K562 (cell line): ENCODE measurements around the gene NAA15. TPM values are rescaled to one million over a fixed set of nuclear protein-coding genes. Genes with fewer than 3 reads are reported as not detected.
A peak's percentile ranks its signal among the peaks of the same experiment; 100 is the strongest.

Experiments used
- ATF1 ChIP-seq, 2 experiments: fragments of 450-650 bp in 1 of 2; IDR thresholded peaks; 2 replicates each; pipeline ENCODE4 v1.6.1; 2016; ENCODE audit warnings: missing compliant biosample characterization in 1 of 2, missing genetic modification characterization in 1 of 2
- FOXA1 ChIP-seq: fragments of 450-650 bp; IDR thresholded peaks from 2 replicates; pipeline ENCODE4 v1.6.1; 2016; ENCODE audit warnings: mild to moderate bottlenecking, borderline replicate concordance
- GABPA ChIP-seq: fragments of 200-800 bp; sonication (Bioruptor generic); conservative IDR thresholded peaks from 2 replicates; pipeline ENCODE4 v1.6.1; 2016; ENCODE audit warnings: low read depth, missing genetic modification characterization, missing compliant biosample characterization
- MTF1 ChIP-seq: fragments of 250-450 bp; sonication (Bioruptor Pico); IDR thresholded peaks from 2 replicates; pipeline ENCODE4 v1.9.0; 2021; ENCODE audit warnings: moderate library complexity, mild to moderate bottlenecking, inconsistent platforms, borderline replicate concordance
- PATZ1 ChIP-seq: fragments of 250-450 bp; sonication (Bioruptor Pico); IDR thresholded peaks from 2 replicates; pipeline ENCODE4 v1.5.0; 2020; ENCODE audit warnings: mild to moderate bottlenecking, borderline replicate concordance
- PRDM10 ChIP-seq: fragments of 450-650 bp; IDR thresholded peaks from 2 replicates; pipeline ENCODE4 v1.6.1; 2018; ENCODE audit not compliant: partially characterized antibody
- RBM39 ChIP-seq: fragments of 200-400 bp; formaldehyde crosslinking; optimal IDR thresholded peaks from 2 replicates; pipeline ENCODE3; 2018; ENCODE audit warnings: low read depth, low read length
- RNF2 ChIP-seq: sonication (generic); IDR thresholded peaks from 2 replicates; pipeline ENCODE4 v1.6.1; 2016
- ZKSCAN8 ChIP-seq: fragments of 200-800 bp; sonication (Bioruptor generic); IDR thresholded peaks from 2 replicates; pipeline ENCODE4 v1.6.1; 2016; ENCODE audit warnings: missing genetic modification characterization, missing compliant biosample characterization
- ZNF274 ChIP-seq: IDR thresholded peaks from 2 replicates; pipeline ENCODE4 v1.6.1; 2011; ENCODE audit warnings: low read depth, mild to moderate bottlenecking, low read length, moderate library complexity, borderline replicate concordance
- ZNF436 ChIP-seq: fragments of 250-450, 450-650 bp; sonication (Bioruptor Pico); formaldehyde crosslinking; IDR thresholded peaks from 2 replicates; pipeline ENCODE4 v1.7.0; 2020; ENCODE audit warnings: mild to moderate bottlenecking
- ZNF589 ChIP-seq: fragments of 200-800 bp; sonication (Bioruptor generic); IDR thresholded peaks from 2 replicates; pipeline ENCODE4 v1.6.1; 2016; ENCODE audit warnings: low read depth, missing genetic modification characterization, missing compliant biosample characterization
- ZNF592 ChIP-seq: fragments of 450-650 bp; IDR thresholded peaks from 2 replicates; pipeline ENCODE4 v1.6.1; 2017; ENCODE audit warnings: antibody characterized with exemption, mild to moderate bottlenecking
- ZNF644 ChIP-seq: fragments of 200-800 bp; sonication (Bioruptor generic); IDR thresholded peaks from 2 replicates; pipeline ENCODE4 v1.6.1; 2016; ENCODE audit warnings: low read depth, missing genetic modification characterization, missing compliant biosample characterization
- ZNF707 ChIP-seq: fragments of 250-450 bp; sonication (Bioruptor Pico); conservative IDR thresholded peaks from 2 replicates; pipeline ENCODE4 v1.8.0; 2022; ENCODE audit warnings: inconsistent platforms, mild to moderate bottlenecking, moderate library complexity
- polyA plus RNA-seq, 8 experiments: library from polyadenylated mRNA; depleted of rRNA in 4 of 8; stranded (reverse) in 5 of 8; unstranded in 3 of 8; fragments of >200 nt; fragmentation: Nextera tagmentation in 2 of 8; fragmentation: Illumina TruSeq in 1 of 8; extraction: Ambion mirVana in 2 of 8; extraction: Trizol in 1 of 8; gene quantifications; 2 replicates each; pipeline versions ENCODE4 v1.2.1 to v1.2.3, GENCODE V29; 2011 to 2014; ENCODE audit warnings: inconsistent platforms in 1 of 8, missing spikeins in 1 of 8
- total RNA-seq, 7 experiments: library from RNA; depleted of rRNA in 6 of 7; stranded (reverse); fragments of >200 nt in 6 of 7; fragmentation: Illumina TruSeq in 2 of 7; extraction: Trizol in 2 of 7; gene quantifications; 2 replicates each; pipeline versions ENCODE4 v1.2.1 to v1.2.3, GENCODE V29; 2011 to 2021; ENCODE audit warnings: low replicate concordance in 1 of 7
- TF ChIP-seq, protein P1 (sequence below): fragments of 450-650 bp; formaldehyde crosslinking; IDR thresholded peaks from 2 replicates; pipeline ENCODE4 v1.4.0; 2020; ENCODE audit warnings: mild to moderate bottlenecking, moderate library complexity

Gene NAA15
- total and polyA plus RNA-seq, 9 of the 15 experiments (the other 6 are each of a cell fraction or from before 2014, with no cell fraction given), result 37.8 to 117 (median 63.2) TPM

DNA sequence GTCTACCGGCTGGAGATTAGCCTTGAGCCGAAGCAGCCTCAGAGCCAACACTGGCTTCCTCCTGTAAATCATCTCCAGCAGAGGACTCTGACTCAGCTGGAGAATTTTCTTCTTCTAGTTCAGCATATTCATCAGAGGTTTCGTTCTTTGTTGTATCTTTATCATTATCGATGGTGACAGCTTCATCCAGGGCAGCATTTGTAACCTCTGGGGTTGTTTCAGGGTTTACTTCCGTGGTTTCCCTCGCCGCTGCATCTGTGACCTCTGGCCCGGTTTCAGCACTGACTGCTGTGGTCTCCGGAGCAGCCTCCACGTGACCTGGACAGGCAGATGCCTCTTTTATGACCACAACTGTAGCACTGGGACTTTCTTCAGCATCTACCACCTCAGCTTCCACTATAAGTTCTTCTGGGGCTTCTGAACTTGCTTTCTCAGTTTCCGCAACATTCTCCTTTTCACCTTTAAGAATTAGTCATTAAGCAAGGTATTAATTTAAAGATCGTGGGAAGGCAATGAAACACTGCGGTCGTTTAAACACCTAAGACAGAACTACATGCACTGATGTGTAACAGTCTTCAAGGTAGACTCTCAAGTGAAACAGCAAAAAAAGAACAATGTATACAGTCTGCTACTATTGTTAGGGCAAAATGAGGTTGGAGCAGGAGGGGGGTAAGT is 34.6 kb upstream of the NAA15 start (continued):
- TF ChIP-seq ZNF592, result 0 out of 2 replicates have a peak, but pooled peaks have one; percentile 39
- TF ChIP-seq, protein P1, sequence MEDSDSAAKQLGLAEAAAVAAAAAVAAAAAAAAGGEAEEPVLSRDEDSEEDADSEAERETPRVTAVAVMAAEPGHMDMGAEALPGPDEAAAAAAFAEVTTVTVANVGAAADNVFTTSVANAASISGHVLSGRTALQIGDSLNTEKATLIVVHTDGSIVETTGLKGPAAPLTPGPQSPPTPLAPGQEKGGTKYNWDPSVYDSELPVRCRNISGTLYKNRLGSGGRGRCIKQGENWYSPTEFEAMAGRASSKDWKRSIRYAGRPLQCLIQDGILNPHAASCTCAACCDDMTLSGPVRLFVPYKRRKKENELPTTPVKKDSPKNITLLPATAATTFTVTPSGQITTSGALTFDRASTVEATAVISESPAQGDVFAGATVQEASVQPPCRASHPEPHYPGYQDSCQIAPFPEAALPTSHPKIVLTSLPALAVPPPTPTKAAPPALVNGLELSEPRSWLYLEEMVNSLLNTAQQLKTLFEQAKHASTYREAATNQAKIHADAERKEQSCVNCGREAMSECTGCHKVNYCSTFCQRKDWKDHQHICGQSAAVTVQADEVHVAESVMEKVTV (CRISPR knock-in tag), result no peak
- TF ChIP-seq ZKSCAN8 (CRISPR knock-in tag), result no peak
- TF ChIP-seq PRDM10, result no peak
- TF ChIP-seq ATF1 (CRISPR knock-in tag; IDR thresholded peaks at IDR 0.05), result no peak
- peak; percentile 42; the same call in 1 of the 2 replicates for TF ChIP-seq ATF1 (tag; IDR thresholded peaks at IDR 0.05)
- TF ChIP-seq ZNF436 (CRISPR knock-in tag), result no peak
- no peak for TF ChIP-seq RBM39
- no peak for TF ChIP-seq PATZ1
- TF ChIP-seq MTF1, result no peak
- TF ChIP-seq ZNF707 (CRISPR knock-in tag), result no peak
- no peak; the same call in 1 of the 2 replicates for TF ChIP-seq ZNF644
- no peak for TF ChIP-seq ZNF274
- TF ChIP-seq ZNF589 (CRISPR knock-in tag), result no peak
- peak; percentile 84 for TF ChIP-seq RNF2
- peak; percentile 74 for TF ChIP-seq GABPA (tag)
- no peak for TF ChIP-seq FOXA1
